HepG2 (cell line): ENCODE results near the gene TFE3. TPM values are rescaled to one million over a fixed set of nuclear protein-coding genes. Genes with fewer than 3 reads are reported as not detected.

Experiments
- DZIP1 ChIP-seq: sonication (generic); formaldehyde crosslinking; IDR thresholded peaks from 2 replicates; pipeline ENCODE4 v1.5.0; 2020; ENCODE audit warnings: mild to moderate bottlenecking, missing genetic modification reagents
- KAT8 ChIP-seq: IDR thresholded peaks from 2 replicates; pipeline ENCODE4 v1.6.1; 2016; ENCODE audit warnings: missing genetic modification reagents, missing compliant biosample characterization
- KDM2A ChIP-seq: sonication (generic); formaldehyde crosslinking; IDR thresholded peaks from 2 replicates; pipeline ENCODE4 v1.4.0; 2020; ENCODE audit warnings: low read depth, missing genetic modification reagents, borderline replicate concordance
- KLF11 ChIP-seq: IDR thresholded peaks from 2 replicates; pipeline ENCODE4 v1.6.1; 2016; ENCODE audit warnings: missing compliant biosample characterization
- KLF15 ChIP-seq: sonication (generic); formaldehyde crosslinking; IDR thresholded peaks from 2 replicates; pipeline ENCODE4 v1.8.1; 2023; ENCODE audit warnings: borderline replicate concordance, mild to moderate bottlenecking, inconsistent platforms, missing genetic modification reagents, mixed read lengths
- MEF2D ChIP-seq: sonication (generic); formaldehyde crosslinking; IDR thresholded peaks from 2 replicates; pipeline ENCODE4 v1.5.1; 2020; ENCODE audit warnings: mild to moderate bottlenecking, missing genetic modification reagents
- NR1H2 ChIP-seq: sonication (generic); formaldehyde crosslinking; IDR thresholded peaks from 2 replicates; pipeline ENCODE4 v1.8.1; 2022; ENCODE audit warnings: low read depth, missing genetic modification reagents, borderline replicate concordance
- PATZ1 ChIP-seq: sonication (generic); formaldehyde crosslinking; IDR thresholded peaks from 2 replicates; pipeline ENCODE4 v1.4.0; 2020; ENCODE audit warnings: missing genetic modification reagents
- POLR2A ChIP-seq, 2 experiments: IDR thresholded peaks; 2 replicates each; pipeline ENCODE4 v1.6.1; 2011; ENCODE audit warnings: low read depth in 2 of 2, low read length in 2 of 2, mild to moderate bottlenecking in 1 of 2, moderate library complexity in 1 of 2; ENCODE audit not compliant: insufficient read depth in 1 of 2
- SIX4 ChIP-seq: sonication (generic); formaldehyde crosslinking; IDR thresholded peaks from 2 replicates; pipeline ENCODE4 v1.4.0; 2020; ENCODE audit warnings: missing genetic modification reagents
- SRY ChIP-seq: sonication (generic); formaldehyde crosslinking; IDR thresholded peaks from 2 replicates; pipeline ENCODE4 v1.8.0; 2022; ENCODE audit warnings: mild to moderate bottlenecking, missing genetic modification reagents
- ZBTB34 ChIP-seq: sonication (generic); formaldehyde crosslinking; IDR thresholded peaks from 2 replicates; pipeline ENCODE4 v1.8.0; 2022; ENCODE audit warnings: mild to moderate bottlenecking, missing genetic modification reagents
- ZBTB4 ChIP-seq: sonication (generic); formaldehyde crosslinking; IDR thresholded peaks from 2 replicates; pipeline ENCODE4 v1.4.0; 2020; ENCODE audit warnings: missing genetic modification reagents, mild to moderate bottlenecking, borderline replicate concordance
- ZMYM3 ChIP-seq: sonication (generic); formaldehyde crosslinking; IDR thresholded peaks from 2 replicates; pipeline ENCODE4 v1.5.1; 2020; ENCODE audit warnings: mild to moderate bottlenecking, missing genetic modification reagents
- ZNF331 ChIP-seq: sonication (generic); formaldehyde crosslinking; IDR thresholded peaks from 2 replicates; pipeline ENCODE4 v1.4.0; 2020; ENCODE audit warnings: missing genetic modification reagents
- ZNF577 ChIP-seq: sonication (generic); formaldehyde crosslinking; IDR thresholded peaks from 2 replicates; pipeline ENCODE4 v1.4.0; 2020; ENCODE audit warnings: mild to moderate bottlenecking, low read depth, missing genetic modification reagents, borderline replicate concordance
- ZNF784 ChIP-seq: sonication (generic); formaldehyde crosslinking; IDR thresholded peaks from 2 replicates; pipeline ENCODE4 v1.5.1; 2020; ENCODE audit warnings: missing genetic modification reagents, mild to moderate bottlenecking, borderline replicate concordance
- ZSCAN20 ChIP-seq: sonication (generic); formaldehyde crosslinking; IDR thresholded peaks from 2 replicates; pipeline ENCODE4 v1.4.0; 2020; ENCODE audit warnings: missing genetic modification reagents, mild to moderate bottlenecking, borderline replicate concordance
- polyA plus RNA-seq, 8 experiments: library from polyadenylated mRNA; depleted of rRNA in 3 of 8; stranded (reverse) in 7 of 8; unstranded in 1 of 8; fragments of >200 nt; fragmentation: Illumina TruSeq in 4 of 8; extraction: Trizol in 4 of 8; gene quantifications; 2 replicates each; pipeline versions ENCODE4 v1.2.1 to v1.2.3, GENCODE V29; 2011 to 2016; ENCODE audit warnings: low read depth in 4 of 8, missing spikeins in 1 of 8, mixed read lengths in 1 of 8; ENCODE audit not compliant: insufficient read depth in 1 of 8
- total RNA-seq, 5 experiments: library from RNA; depleted of rRNA; stranded (reverse); fragments of >200 nt; fragmentation: Illumina TruSeq; extraction: Trizol; gene quantifications; 2 replicates each; pipeline ENCODE4 v1.2.3, GENCODE V29; 2016; ENCODE audit warnings: low read depth in 1 of 5

TFE3 gene
- total and polyA plus RNA-seq, 2 of the 13 experiments (the other 11 are each of a cell fraction or from before 2014, with no cell fraction given) = 8.3 to 12.3 TPM

GRCh38 chrX:49043220-49043986 lies at the start of gene TFE3 (continued):
- TF ChIP-seq ZBTB4 (CRISPR knock-in tag) = no peak
- no peak for TF ChIP-seq SRY
- no peak for TF ChIP-seq NR1H2 (CRISPR knock-in tag)
- TF ChIP-seq KDM2A (CRISPR knock-in tag) = no peak
- no peak for TF ChIP-seq DZIP1
- TF ChIP-seq ZMYM3 (CRISPR knock-in tag) = no peak
- no peak for TF ChIP-seq ZNF331 (CRISPR knock-in tag)
- TF ChIP-seq KLF15 = no peak
- TF ChIP-seq KAT8 (CRISPR knock-in tag) = no peak
- TF ChIP-seq KLF11 (CRISPR knock-in tag) = no peak
- TF ChIP-seq ZNF784 (CRISPR knock-in tag) = no peak
- peak; percentile 58 for TF ChIP-seq PATZ1
- TF ChIP-seq ZNF577 (CRISPR knock-in tag) = no peak
- no peak for TF ChIP-seq MEF2D (CRISPR knock-in tag)
- no peak for TF ChIP-seq ZSCAN20 (CRISPR knock-in tag)
- 0 out of 4 replicates have a peak, but pooled peaks of 1 of the 2 experiments have one; percentile 47 for TF ChIP-seq POLR2A (IDR thresholded peaks at IDR 0.05; ENCODE audit: insufficient read depth in 1 of 2, low read depth in 2 of 2, low read length in 2 of 2)
- no peak for TF ChIP-seq ZBTB34 (CRISPR knock-in tag)
- TF ChIP-seq SIX4 (CRISPR knock-in tag) = no peak
